Activated CD4-positive, alpha-beta T cell treated with anti-CD3 and anti-CD28 coated beads, Interleukin-2, amount 50 U/mL, for 4 hours (primary cell): Measurements from ENCODE around the gene RASA2.

Source experiments
- DNase-seq, 2 experiments: peaks; one replicate each; pipeline ENCODE4 v3.0.0-alpha.2; 2020

The RASA2 gene

DNA sequence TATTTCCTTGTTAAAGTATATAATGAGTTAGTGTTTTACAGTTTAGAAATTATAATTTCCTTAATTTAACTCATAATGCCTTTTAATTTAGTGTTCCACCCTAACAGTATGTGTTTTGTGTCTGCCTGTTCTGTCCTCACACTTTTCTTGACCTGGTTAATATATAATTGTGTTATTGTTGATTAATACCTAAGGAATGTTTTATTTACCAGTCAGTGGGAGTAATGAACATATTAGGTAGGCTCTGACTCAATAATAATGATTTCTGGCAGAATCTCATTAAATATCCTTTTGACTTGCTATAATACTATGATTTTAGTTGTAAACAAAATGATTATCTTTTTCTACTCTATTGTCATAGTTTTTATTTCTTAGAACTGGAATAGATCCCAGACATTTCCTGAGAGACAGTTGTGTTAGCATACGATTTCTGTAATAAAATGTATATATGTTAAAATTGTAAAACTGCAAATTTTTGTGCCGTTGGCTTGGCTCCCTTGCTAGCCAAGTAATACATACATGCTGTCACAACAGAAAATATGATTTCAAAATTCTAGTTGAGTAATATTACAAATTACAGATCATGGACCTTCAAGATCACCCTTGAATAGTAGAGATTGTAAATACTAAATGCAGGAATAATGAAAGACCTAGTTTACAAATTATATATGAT is 51.9 kb downstream of the RASA2 start:
- no peak for DNase-seq

DNA sequence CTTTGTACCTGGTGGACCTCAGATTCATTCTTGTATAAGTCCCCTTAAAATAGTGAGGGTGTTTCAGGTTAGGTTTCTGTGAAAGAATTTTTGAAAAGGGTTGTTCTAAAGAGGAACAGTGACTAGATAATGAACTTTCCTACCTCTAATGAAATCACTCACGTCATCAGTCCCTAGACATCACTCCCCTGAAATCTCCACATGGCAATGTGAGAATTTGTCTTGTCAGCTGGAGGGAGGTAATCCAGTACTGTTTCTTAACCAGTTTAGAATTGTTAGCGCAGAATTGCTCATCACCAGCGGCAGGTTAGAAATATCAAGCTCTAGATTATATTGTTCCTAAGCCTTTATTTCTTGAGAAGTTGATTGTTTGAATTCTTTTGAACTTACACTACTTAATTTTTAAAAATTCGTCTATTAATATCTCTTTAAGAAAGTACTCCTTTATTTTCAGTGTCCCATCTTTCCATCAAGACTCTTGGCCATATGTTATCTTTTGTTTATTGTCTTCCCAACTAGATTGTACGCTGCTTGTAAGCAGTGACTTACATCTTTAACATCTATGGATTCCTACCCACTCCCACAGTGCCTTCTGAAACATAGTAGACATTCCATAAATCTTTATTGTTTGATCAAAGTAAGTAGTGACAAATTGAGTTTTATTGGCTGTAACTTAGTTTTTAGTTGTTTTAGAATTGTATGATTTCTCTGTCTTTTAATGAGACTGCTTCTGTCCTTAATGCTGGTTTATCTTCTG is 52.8 kb downstream of the RASA2 start:
- no peak for DNase-seq

DNA sequence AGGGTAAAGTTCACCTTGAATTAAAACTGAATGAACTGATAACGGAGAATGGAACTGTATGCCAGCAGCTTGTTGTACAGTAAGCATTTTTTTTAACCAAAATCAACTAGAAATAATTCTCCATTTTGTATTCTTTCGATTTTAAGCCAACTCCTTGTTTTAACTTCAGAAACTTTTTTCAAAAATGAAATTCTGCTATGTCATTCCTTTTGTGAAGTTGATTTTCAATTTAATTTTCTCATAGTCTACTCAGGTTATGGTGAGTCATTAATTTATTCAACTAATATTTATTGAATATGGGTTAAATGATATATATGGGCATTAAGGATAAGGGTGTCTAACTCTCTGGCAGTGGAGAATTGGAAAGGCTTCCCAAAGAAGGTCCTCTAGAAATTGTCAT is 53.7 kb downstream of the RASA2 start:
- no peak for DNase-seq

DNA sequence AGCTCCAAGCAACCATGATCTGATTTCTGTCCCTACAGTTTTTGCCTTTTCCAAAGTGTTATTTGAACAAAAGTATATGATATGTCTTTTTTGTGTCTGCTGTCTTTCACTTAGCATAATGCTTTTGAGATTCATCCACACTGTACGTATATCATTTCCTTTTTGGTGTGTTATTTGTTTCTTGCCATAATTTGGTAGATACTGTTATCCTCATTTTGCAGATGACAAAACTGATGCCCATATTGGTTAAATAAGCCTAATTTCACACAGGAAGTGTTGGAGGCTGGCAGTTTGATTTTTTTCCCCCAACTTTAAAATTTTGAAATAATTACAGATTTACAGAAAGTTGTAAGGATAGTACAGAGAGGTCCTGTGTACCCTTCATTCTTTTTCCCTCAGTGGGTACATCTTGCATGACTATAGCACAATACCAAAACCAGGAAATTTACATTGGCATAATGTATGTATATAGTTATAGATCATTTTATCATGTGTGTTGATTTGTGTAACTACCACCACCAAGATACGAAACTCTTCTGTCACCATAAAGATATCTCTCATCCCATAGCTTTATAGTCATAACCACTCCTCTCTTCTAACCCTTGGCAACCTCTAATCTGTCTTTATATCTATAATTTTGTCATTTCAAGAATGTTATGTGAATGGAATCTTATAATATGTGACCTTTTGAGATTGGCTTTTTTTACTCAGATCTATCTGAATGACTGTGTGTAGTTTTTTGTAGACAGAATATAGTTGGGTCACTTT is 55.6 kb downstream of the RASA2 start:
- DNase-seq: no peak

DNA sequence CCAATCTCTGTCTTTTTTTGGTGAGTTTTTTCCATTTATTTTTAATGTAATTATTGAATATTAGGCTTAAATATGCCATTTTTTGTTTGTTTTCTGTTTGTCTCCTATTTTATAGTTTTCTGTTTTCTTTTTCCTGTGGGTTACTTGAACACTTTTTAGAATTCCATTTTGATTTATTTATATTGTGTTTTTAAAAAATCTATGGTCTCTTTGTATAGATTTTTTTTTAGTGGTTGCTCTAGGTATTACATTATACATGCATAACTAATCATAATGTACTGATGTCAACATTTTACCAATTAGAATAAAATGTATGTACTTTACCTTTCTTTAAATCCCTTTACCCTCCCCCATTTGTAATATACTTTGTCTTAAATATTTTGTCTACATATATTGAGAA is 56.2 kb downstream of the RASA2 start:
- no peak for DNase-seq

DNA sequence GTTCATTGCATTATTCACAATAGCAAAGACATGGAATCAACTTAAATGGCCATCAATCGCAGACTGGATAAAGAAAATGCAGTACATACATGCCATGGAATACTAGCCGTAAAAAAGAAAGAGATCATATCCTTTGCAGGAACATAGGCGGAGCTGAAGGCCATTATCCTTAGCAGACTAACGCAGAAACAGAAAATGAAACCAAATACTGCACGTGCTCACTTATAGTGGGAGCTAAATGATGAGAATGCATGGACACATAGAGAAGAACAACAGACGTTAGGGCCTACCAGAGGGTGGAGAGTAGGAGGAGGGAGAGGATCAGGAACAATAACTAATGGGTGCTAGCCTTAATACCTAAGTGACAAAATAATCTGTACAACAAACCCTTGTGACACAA is 57.9 kb downstream of the RASA2 start:
- no peak for DNase-seq

DNA sequence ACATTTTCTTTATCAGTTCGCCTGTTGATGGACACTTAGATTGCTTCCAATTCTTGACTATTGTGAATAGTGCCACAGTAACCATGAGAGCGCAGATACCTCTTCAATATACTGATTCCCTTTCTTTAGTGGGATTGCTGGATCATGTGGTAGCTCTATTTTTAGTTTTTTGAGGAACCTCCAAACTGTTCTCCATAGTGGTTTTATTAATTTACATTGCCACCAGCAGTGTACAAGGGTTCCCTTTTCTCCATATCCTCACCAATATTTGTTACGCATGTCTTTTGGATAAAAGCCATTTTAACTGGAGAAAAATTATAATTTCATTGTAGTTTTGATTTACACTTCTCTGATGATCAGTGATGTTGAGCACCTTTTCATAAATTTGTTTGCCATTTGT is 59.3 kb downstream of the RASA2 start:
- DNase-seq: no peak

DNA sequence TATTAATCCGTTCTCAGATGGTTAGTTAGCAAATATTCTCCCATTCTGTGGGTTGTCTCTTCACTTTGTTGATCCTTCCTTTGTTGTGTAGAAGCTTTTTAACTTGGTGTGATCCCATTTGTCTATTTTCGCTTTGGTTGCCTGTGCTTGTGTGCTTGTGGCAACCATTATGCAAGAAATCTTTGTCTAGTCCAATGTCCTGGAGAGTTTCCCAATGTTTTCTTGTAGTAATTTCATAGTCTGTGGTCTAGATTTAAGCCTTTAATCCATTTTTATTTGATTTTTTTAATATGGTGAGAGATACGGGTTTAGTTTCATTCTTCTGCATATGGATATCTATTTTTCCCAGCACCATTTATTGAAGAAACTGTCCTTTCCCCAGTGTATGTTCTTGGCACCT is 59.8 kb downstream of the RASA2 start:
- DNase-seq: no peak

DNA sequence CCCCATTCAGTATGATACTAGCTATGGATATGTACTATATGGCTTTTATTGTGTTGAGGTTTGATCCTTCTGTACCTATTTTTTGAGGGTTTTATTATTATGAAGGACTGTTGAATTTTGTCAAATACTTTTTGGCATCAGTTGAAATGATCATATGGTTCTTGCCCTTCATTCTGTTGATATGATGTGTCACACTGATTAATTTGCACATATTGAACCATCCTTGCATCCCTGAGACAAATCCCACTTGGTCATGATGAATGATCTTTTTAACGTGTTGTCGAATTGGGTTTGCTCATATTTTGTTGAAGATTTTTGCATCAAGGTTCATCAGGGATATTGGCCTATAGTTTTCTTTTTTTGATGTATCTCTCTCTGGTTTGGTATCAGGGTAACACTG is 61.0 kb downstream of the RASA2 start:
- DNase-seq: no peak

DNA sequence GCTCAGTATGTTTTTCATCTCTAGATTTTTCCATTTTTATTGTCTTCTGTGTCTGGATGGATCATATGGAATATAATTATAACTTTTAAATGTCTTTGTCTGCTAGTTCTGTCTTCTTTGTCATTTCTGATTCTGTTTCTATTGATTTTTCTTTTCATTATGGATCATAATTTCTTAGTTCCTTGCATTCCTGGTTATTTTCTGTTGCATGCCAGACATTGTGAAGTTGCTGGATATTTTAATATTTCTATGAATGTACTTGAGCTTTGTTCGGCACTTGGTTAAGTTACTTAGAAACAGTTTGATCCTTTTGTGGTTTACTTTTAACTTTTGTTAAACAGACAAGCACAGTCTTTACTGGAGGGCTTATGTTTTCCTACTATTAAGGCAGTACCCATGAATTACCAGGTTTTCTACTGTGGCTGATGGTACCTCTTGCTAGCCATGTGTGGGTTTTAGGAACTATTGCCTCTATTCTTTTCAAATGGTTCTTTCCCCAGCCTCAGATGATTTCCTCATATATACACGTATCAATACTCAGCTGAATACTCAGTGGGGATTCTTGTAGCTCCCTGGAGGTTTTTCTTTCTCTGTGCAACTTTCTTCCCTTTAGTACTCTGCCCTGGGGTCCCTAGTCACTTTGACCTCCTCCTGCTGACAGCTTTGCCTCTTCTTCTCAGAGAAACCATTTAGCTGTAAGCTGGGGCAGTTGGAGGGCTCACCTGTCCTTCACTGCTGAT is 64.3 kb downstream of the RASA2 start:
- no peak for DNase-seq

DNA sequence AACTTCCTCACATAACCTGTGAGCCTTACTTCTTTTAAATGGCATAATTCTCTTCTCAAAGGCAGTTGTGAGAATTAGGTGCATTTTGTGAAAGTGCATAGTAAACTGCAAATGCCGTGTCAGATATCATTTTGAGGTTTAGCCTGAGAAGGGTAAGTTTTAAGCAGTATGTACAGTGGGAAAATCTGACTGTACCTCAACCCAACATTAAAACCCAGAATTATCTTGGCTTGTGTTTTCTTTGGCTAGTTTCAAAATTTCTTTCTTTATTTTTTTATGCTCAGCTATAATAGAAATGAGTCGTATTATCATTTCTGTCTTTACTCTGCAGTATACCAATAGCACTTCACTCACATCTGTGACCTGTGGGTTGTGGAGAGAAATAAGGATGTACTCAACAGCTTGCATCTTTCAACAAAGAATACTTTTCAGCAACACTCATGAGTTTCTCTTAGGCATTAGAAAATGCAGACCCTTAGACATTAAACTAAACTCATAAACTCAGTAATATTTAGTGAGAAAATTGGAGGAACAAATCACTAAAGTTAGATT is 65.7 kb downstream of the RASA2 start:
- no peak for DNase-seq

DNA sequence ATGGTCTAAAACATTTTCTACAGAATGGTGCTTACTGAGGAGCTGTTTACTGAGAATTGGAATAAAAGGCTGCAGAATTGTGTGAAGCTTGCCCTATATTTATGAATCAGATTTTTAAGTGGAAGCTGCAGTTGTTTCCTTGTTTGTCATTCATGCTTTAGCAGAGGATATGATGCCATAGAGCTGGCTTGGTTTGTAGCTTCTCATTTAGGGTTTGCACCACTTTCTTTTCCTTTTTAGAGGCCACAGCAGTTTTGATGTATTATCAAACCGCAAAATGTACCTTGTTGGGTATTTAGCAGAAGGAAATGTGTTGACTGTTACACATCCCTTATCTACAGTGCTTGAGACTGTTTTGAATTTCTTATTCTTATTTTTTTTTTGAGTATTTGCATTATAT is 66.2 kb downstream of the RASA2 start:
- DNase-seq: no peak

DNA sequence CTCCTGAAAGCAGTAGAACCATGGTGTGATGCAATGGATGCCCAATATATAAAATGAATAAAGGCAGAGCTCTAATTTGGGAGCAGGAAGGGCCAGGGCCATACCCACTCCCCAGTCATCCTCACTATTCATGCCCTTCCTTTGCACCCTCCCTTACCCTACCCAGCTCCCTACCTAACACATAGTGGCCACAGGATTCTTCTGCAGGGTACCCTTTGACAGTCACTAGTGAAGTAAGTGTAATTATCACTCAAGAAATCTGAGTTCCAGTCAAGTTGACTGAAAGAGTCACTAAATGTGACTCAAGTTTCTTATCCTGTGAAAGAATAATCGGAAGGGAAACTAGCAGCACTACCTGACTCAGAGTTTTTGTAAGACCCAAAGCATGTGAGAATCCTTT is 69.2 kb downstream of the RASA2 start:
- DNase-seq: no peak

DNA sequence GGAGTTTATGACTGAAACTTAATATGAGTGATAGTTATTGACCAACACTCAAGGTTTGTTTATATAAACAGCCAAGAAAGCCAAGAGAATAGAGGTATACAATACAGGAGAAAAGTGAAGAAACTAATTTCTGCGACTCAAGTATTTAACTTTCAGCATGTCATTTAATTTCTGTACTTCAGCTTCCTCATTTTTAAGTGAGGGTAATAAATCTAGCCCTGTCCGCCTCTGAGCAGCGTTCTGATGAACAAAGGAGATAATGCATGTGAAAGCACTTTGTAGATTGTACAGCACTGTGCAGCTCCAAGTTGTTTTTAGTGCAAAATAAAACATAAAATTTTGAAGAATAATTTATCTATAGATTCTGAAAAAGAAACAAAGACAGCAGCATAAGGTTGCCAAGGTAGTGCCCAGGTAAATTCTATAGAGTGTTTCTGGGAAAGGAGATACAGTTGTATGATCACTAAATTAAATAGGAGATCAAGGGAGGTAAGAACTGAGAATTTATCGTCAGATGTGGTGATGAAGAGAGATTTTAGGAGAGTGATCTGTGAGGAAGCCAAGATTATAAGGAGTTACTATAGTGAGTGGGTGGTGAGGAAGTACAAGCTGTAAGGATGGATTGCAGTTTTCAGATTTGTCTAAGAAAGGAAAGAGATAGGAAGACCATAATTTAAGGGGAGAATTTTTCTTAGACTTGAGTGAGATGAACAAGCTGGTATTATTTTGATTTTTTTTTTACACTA is 71.3 kb downstream of the RASA2 start:
- no peak for DNase-seq

DNA sequence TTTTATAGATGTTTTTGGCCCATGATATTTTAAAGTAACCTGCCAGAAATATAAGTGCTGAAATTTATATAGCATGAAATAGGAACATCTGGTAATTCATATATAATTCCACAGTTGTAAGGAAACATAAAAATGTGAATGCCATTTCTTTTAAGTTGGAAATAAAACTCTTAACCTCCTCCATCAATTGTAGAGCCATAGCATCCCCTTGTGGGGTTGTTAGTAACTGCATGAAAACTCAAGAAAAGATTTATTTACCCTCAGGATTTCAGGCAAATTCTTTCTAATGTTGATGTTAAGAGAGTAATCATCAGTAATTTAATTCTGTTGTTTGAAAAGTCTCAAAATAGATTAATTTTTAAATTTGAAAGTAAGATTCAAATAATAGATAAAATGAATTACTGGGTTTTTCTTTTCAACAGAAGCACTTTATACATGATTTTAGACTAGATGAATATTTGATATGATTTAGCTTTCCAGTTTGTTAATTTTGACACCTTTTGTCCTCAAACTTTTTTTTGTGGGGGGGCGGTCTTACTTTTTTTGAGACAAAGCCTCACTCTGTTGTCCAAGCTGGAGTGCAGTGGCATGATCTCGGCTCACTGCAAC is 74.7 kb downstream of the RASA2 start:
- no peak for DNase-seq

DNA sequence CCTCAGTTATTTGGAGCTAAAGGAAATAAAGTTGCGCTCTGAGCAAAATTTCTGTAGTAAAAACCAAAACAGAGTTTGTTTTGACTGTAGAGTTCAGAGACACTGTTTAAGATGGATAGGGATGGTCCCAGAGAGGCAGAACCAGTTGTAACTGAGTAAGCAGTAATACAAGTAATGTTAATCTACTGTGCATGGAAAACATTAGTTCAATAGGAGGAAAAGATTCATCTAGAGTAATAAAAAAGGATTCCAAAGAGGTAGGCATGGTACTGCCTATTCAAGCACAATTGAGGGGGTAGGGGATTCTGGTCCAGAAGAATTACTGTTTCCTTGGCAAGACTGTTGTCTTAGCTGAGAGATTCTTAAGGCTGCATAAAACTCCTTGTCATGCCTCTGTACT is 77.4 kb downstream of the RASA2 start:
- DNase-seq: no peak

DNA sequence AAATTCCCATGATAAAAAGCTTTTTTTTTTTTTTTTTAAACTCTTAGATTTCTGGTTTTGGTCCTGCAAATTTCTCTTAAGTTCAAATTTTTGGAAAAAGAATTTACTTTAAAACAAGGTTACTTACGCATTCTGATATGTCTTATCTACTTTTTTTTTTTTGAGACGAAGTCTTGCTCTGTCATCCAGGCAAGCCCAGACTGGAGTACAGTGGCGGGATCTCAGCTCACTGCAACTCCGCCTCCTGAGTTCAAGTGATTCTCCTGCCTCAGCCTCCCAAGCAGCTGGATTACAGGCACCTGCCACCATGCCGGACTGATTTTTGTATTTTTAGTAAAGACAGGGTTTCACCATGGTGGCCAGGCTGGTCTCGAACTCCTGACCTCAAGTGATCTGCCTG is 83.2 kb downstream of the RASA2 start:
- no peak for DNase-seq

DNA sequence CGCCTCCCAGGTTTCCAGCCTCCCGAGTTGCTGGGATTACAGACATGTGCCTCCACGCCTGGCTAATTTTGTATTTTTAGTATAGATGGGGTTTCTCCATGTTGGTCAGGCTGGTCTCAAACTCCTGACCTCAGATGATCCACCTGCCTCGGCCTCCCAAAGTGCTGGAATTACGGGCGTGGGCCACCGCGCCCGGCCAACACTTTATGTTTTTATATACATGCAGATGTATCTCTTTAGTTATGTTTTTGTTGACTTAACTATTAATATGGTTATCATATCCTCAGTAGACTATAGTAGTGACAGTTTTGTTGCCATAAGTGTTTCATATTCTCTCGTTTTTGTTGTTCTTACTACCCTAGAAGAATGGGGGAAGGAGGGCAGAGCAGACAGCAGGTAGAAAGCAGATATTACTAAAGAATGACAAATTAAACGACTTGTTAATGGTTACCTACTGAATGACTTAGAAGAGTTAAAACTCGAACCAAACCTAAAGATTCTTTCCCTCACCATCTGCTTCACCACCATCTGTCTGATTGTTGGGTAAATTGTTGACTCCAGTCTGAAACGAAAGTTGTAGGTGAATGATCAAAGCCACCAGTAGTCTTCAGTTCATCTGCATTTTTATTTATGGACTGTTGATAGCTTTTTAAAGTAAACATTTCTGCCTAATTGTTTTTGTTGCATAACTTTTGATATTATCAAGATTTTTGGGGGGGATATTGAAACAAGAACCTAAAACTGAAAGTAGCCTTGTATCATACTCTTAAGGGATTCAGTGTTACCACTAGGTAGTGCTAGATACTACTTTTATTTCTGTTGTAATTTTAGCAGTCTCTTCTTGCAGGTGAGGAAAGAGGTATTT is 89.3 kb downstream of the RASA2 start:
- no peak for DNase-seq

DNA sequence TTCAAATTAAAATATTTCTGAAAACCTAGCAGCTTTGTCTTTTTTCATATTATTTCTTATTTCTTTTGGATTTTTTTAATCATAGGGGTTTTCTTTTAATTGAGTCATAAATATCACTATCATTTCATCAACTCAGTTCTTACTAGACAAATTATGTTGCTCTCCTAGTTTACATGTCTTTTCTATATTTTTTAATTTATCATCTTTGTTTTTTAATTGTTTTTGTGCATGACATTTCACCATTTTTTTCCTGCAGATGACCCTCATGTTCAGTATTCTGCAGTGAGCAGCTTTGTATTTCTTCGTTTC is 89.9 kb downstream of the RASA2 start:
- no peak for DNase-seq

DNA sequence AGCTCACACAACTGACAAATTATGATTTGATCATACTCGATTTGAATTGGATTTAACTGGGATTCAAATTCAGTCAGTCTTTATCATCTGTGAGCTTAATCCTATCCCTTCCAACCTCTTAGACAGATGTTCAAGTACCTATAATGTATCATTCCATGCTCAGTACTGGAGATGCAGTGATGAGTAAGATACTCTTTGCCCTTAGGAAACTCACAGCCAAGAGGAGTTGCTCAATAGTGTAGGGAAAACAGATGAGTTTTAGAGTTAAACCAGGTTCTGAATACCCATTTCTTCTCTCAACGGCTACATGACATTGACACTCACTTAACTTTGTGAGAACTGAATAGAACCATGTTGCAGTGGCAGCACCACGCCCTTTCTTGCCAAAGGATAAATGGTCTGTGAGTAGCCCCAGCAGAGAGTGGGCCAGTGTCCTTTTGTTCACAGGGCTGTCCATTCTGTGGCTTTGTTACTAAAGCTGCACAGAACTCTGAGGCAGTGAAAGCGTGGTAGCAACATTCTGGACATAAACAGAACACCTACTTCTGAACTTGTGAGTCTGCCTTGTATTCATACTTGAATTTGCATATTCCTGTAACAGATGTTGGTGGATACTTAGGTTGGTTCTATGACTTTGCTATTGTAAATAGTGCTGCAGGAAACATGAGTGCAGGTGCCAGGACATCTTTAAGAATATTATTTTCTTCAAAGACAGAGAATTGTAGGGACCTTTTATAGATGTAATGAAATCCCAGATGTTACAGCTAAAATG is 91.6 kb downstream of the RASA2 start:
- DNase-seq: no peak
